IPS DF 6.9 (cell line): ENCODE results near the gene SLC5A1.
"Not testable (repeated sequence)": the region's sequence is repeated elsewhere in the genome, so short reads cannot be mapped to it uniquely, and the experiment has no call there.

Experiments
- DNase-seq: peaks from one replicate; pipeline ENCODE4 v3.0.0-alpha.2; 2013; ENCODE audit warnings: low read depth, low spot score
- H3K27ac ChIP-seq: one replicate; pipeline ENCODE4 v1.5.1; 2013; ENCODE audit warnings: low read length, control low read depth
- H3K27me3 ChIP-seq: 2 replicates; pipeline ENCODE4 v1.6.1; 2013; ENCODE audit warnings: mild to moderate bottlenecking, low read length; ENCODE audit not compliant: control insufficient read depth, insufficient read depth
- H3K36me3 ChIP-seq: 2 replicates; pipeline ENCODE4 v1.6.1; 2013; ENCODE audit warnings: low read length; ENCODE audit not compliant: control insufficient read depth, insufficient read depth
- H3K4me1 ChIP-seq: 2 replicates; pipeline ENCODE4 v1.6.1; 2013; ENCODE audit warnings: low read length; ENCODE audit not compliant: control insufficient read depth, insufficient read depth
- H3K4me3 ChIP-seq: 2 replicates; pipeline ENCODE4 v1.5.1; 2013; ENCODE audit warnings: mild to moderate bottlenecking, low read length
- H3K9me3 ChIP-seq: 2 replicates; pipeline ENCODE4 v1.6.1; 2013; ENCODE audit warnings: low read length, inconsistent platforms; ENCODE audit not compliant: control insufficient read depth, insufficient read depth
- WGBS: extraction: QIAGEN DNeasy Blood & Tissue Kit; methylation state at CpG from one replicate; pipeline ENCODE4 v1.1.7; 2013; ENCODE audit warnings: mixed read lengths, missing lambda C conversion rate; ENCODE audit not compliant: insufficient read length, insufficient coverage; 5-methylcytosine and 5-hydroxymethylcytosine counted together

SLC5A1 gene

DNA sequence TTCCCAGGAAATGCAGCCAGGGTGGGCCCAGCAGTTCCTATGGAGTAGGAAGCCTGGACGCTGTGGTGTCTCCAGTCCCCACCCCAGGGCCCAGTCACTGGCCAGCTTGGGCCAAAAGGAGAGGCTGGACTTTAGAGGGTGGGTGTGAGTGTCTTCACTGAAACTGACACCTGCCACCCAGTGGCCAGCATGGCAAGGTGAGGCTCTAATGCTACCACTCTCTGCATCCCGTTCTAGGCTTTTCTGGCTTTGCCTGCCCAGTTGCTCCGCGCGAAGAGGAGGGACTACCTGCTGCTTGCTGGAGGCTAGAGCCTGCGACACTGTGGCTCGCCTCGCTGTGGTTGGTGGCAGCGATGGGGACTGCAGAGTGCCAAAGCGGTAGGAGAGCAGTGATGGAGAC is 80.6 kb downstream of the SLC5A1 start:
- Histone ChIP-seq H3K9me3 (no peaks in the 10 kb centered on the region), H3K4me1 (no peaks in the 10 kb centered on the region), H3K27me3 (no peaks in the 10 kb centered on the region), H3K4me3 (no peak overlapping the region), H3K36me3 (no peaks in the 10 kb centered on the region), H3K27ac (no peak overlapping the region)
- peak; percentile 48 for DNase-seq
- WGBS: no CpG with 5 or more reads among the region's 10 CpGs

DNA sequence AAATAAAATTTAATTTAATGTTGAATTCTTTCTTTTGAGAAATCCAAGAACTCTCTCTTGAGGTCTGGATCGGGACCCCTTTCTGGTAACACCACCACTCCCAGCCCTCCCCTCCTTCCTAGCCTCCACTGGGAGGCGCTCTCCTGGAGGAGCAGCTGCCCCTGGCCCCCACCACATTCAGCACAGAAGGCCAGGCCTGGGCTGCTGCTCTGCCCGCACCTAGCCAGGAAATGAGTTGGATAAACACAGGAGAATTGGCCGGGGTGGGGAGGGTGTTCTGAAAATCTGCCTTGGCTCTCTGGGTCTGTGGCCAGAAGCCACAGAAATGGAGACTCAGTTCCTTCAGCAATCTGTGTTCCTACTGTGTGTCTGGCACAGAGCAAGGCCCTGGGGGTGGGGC is 84.8 kb downstream of the SLC5A1 start:
- H3K36me3 ChIP-seq: no peaks in the 10 kb centered on the region
- H3K27ac ChIP-seq: no peak overlapping the region
- no peaks in the 10 kb centered on the region for H3K4me1 ChIP-seq
- no peak for DNase-seq
- no peak overlapping the region for H3K4me3 ChIP-seq
- WGBS: no CpG with 5 or more reads among the region's 4 CpGs
- no peaks in the 10 kb centered on the region for H3K27me3 ChIP-seq
- no peaks in the 10 kb centered on the region for H3K9me3 ChIP-seq

DNA sequence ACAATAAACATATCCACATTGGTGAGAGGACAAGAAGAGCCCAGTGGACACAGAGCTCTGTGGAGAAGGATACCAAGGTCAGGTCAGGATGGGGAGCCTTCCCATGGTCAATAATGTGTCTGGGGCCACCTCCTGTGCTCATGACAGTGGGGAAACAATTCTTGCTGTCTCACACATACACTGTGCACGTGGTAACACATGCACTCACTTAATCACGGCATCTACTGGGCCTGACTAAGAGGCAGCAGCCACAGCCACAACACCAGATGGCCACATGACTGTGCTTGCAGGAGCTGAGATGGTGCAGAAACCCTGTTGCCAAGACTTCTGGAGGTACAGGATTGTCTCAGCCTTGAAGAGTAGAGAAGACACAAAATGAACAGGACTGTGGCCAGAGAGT is 87.4 kb downstream of the SLC5A1 start:
- no CpG with 5 or more reads among the region's 2 CpGs for WGBS
- Histone ChIP-seq H3K27me3 (no peaks in the 10 kb centered on the region), H3K4me1 (no peaks in the 10 kb centered on the region), H3K9me3 (no peaks in the 10 kb centered on the region), H3K36me3 (no peaks in the 10 kb centered on the region), H3K27ac (no peak overlapping the region), H3K4me3 (no peak overlapping the region)
- DNase-seq: no peak

DNA sequence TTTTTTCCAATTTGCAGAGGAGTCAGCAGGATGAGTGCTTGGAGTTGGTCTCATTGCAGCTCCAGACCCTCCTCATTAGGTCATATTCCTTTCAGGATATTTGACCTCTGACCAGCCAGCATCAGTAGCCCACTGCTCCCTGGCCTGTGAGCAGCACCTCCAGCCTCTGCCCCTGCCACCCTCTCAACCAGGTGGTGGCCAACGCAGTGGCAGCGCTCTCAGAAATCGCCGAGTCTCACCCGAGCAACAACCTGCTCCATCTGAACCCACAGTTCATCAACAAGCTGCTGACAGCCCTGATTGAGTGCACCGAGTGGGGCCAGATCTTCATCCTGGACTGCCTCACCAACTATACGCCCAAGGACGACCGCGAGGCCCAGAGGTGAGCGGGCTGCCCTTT is 89.1 kb downstream of the SLC5A1 start:
- Histone ChIP-seq H3K27me3 (no peaks in the 10 kb centered on the region), H3K27ac (no peak overlapping the region), H3K36me3 (no peaks in the 10 kb centered on the region), H3K4me3 (no peak overlapping the region), H3K9me3 (no peaks in the 10 kb centered on the region), H3K4me1 (no peaks in the 10 kb centered on the region)
- no CpG with 5 or more reads among the region's 11 CpGs for WGBS
- no peak for DNase-seq

DNA sequence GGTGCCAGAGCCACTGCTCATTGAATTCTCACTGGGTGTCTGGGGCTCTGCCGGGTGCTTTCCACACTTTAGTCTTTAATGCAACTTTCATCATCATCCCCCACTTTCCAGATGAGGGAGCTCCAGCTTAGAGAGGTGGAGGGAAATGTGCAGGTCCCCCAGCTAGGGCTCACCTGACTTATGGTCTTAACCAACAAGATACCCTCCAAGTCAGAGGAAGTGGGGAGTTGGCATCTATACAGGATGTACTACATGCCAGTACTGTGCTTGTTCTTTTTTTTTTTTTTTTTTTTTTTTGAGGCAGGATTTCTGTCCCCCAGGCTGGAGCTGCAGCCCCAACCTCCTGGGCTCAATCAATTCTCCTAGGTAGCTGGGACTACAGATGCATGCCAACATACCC is 89.7 kb downstream of the SLC5A1 start:
- no peaks in the 10 kb centered on the region for H3K36me3 ChIP-seq
- no peaks in the 10 kb centered on the region for H3K9me3 ChIP-seq
- no peak for DNase-seq
- WGBS: no CpG with 5 or more reads among the region's 1 CpG
- no peak overlapping the region for H3K27ac ChIP-seq
- no peak overlapping the region for H3K4me3 ChIP-seq
- H3K4me1 ChIP-seq: no peaks in the 10 kb centered on the region
- H3K27me3 ChIP-seq: no peaks in the 10 kb centered on the region

DNA sequence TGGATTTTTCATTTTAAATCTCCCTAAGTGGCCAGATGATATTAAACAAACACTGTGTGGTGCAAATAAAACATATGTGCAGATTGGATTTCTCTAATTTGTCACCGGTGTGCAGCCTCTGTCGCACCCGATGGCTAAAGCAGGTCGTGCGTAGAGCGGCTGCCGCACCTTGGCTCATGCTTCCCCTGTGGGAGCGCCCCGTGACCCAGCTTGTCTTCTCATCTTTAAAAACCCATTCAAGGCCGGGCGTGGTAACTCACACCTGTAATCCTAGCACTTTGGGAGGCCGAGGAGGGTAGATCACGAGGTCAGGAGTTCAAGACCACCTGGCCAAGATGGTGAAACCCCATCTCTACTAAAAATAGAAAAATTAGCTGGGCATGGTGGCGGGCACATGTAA is 91.7 kb downstream of the SLC5A1 start:
- H3K9me3 ChIP-seq, H3K27me3 ChIP-seq, H3K4me1 ChIP-seq, H3K27ac ChIP-seq, H3K4me3 ChIP-seq, H3K36me3 ChIP-seq, DNase-seq: not testable (repeated sequence)
- WGBS: no CpG with 5 or more reads among the region's 14 CpGs

DNA sequence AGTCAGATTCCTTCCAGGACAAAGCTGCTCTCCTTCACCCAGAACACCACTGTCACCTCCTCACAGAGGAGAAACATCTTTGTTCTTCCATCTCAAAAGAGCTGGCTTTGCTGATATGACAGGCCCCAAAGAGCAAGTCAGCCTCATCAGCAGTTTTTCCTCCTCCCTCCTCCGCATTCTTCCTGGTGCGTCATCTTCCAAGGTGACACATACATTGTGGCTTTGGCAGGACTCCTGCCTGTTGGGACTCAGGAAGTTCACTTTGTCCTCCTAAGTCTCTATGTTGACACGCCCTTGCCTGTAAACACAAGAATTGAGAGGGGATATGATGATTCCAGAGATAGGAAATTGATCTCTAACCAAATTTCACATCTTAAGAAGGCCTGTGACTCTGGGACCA is 92.9 kb downstream of the SLC5A1 start:
- not testable (repeated sequence) for H3K27ac ChIP-seq, H3K4me1 ChIP-seq, H3K36me3 ChIP-seq, DNase-seq, H3K27me3 ChIP-seq, H3K9me3 ChIP-seq, H3K4me3 ChIP-seq
- WGBS: no CpG with 5 or more reads among the region's 3 CpGs

DNA sequence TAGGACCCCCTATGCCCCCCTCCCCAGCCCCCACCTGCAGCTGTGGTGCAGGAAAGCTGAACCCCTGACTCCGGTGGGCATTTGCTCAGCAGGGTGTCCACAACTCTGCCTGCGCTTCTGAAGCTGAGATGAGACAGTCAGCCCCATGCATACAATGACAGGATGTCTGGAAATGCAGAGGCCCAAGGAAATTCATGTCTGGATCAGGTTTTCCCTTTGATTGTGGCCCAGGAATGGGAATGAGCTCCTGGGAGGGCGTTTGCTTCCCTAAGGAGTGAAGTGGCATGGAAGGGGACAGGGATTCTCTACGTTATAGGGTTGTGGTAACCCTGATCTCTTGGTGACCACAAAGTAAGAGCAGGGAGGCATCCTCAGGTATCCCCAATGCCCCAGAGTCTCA is 93.8 kb downstream of the SLC5A1 start:
- not testable (repeated sequence) for H3K9me3 ChIP-seq, H3K36me3 ChIP-seq, H3K4me1 ChIP-seq, DNase-seq, H3K4me3 ChIP-seq, H3K27ac ChIP-seq, H3K27me3 ChIP-seq
- no CpG with 5 or more reads among the region's 4 CpGs for WGBS

DNA sequence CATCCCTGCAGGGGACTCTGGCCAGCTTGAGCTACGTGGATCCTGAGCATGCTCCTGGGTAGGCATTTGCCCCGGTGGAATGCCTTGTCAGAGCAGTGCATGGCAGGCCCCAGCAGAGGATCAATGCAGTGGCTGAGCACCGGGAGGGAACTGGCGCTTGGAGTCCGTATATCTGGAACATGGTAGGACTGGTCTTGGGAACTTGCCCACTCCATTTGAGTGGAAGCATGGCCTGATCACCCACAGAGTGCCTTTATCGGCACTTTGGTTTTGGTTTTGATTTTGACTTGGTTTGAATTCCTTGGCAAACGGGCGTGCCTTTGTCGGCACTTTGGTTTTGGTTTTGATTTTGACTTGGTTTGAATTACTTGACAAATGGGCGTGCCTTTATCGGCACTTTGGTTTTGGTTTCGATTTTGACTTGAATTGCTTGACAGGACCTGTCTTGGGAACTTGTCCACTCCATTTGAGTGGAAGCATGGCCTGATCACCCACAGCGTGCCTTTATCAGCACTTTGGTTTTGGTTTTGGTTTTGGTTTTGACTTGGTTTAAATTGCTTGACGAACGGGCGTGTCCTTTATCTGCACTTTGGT is 94.8 kb downstream of the SLC5A1 start:
- not testable (repeated sequence) for DNase-seq, H3K36me3 ChIP-seq, H3K27ac ChIP-seq, H3K4me3 ChIP-seq, H3K4me1 ChIP-seq, H3K27me3 ChIP-seq, H3K9me3 ChIP-seq
- WGBS: no CpG with 5 or more reads among the region's 16 CpGs

DNA sequence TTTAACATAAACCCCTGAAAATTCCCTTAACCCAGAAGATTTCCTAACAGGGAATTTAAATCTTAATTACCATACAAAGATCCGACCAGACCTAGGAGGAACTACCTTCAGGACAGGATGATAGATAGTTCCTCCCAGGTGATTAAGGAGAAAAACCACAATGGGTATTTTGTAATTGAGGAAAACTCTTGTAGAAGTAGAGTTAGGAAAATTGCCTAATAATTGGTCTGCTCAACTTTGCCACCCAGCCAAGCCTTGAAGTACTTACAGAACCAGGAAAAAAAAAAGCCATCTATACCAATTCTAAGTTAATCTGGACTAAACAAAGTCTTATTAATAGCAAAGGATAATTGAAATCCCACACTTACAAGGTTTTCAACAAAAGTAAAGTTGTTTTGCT is 95.5 kb downstream of the SLC5A1 start:
- not testable (repeated sequence) for DNase-seq, H3K27me3 ChIP-seq, H3K27ac ChIP-seq, H3K4me3 ChIP-seq, H3K36me3 ChIP-seq, H3K4me1 ChIP-seq, H3K9me3 ChIP-seq
- WGBS: no CpG with 5 or more reads among the region's 1 CpG

DNA sequence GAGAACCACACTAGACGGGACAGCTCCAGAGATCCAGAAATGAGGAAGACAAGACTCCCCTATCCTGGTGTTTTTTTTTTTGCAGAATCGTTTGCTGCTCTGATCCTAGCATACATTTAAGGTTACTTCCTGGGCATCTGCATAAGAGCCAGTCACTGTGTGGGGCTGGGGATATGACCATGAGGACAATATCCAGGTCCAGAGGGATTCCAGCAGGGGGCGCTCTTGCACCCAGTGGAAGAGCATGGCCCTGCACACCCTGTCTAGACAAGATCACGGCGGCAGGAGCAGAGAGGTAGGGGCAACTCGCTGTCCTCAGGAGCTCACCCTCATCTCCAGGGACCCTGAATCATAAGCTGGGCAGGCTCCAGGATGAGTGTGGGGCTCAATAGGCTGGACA is 97.6 kb downstream of the SLC5A1 start:
- H3K9me3 ChIP-seq, H3K4me3 ChIP-seq, H3K27me3 ChIP-seq, H3K27ac ChIP-seq, H3K4me1 ChIP-seq, H3K36me3 ChIP-seq, DNase-seq: not testable (repeated sequence)
- WGBS: no CpG with 5 or more reads among the region's 6 CpGs
